ENCODE results near the gene AFF3. TPM values are rescaled to one million over a fixed set of nuclear protein-coding genes. Genes with fewer than 3 reads are reported as not detected.

AFF3 gene
- total and polyA plus RNA-seq, 12 donors: 0.39 to 16.9 (median 7.0) TPM

DNA sequence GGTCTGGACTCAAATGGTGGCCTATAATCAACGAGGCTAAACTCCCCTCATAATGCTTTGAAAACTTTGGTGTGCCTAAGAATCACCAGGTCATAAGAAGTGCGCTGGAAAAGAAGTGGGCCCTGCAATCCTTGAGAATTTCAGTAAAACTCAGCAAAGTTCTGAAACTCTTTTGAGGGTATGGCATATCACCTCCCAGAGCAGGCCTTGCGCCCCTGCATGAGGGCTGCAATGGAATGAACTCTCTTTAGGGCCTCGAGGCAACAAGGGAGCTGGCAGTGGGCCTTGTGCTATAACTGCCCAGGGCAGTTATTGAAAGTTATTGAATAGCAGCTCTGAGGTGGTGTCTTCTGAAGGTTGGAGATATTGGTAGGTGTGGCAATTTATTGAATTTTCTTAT is 34.5 kb upstream of the AFF3 start:
- 90 to 93% methylated on average over 4 of the region's 4 CpGs for WGBS, 2 donors
- TF ChIP-seq, protein P1, sequence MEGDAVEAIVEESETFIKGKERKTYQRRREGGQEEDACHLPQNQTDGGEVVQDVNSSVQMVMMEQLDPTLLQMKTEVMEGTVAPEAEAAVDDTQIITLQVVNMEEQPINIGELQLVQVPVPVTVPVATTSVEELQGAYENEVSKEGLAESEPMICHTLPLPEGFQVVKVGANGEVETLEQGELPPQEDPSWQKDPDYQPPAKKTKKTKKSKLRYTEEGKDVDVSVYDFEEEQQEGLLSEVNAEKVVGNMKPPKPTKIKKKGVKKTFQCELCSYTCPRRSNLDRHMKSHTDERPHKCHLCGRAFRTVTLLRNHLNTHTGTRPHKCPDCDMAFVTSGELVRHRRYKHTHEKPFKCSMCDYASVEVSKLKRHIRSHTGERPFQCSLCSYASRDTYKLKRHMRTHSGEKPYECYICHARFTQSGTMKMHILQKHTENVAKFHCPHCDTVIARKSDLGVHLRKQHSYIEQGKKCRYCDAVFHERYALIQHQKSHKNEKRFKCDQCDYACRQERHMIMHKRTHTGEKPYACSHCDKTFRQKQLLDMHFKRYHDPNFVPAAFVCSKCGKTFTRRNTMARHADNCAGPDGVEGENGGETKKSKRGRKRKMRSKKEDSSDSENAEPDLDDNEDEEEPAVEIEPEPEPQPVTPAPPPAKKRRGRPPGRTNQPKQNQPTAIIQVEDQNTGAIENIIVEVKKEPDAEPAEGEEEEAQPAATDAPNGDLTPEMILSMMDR (IDR thresholded peaks at IDR 0.05): no peak
- H3K4me1 ChIP-seq: peaks cover 0 to 5% (median 0%) of the 10 kb centered on the region in 9 donors

DNA sequence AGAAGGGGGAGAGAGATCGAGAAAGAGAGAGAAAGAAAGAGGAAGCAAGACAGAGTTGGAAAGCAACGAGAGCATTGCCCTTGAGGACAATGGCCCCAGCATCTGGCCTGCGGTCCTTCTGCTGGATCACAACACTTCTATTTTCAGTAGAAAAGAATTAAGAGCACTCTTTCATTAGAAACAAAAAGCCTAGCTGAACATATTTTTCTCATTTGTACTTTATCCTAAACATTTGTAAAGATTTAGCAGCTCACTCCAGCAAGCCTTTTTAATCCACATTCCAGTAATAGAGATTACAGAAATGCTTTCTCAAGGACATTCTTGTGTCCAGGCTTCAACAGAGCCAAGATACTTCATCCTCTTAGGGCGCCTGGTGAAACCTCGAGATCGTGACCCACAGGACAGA is 31.6 kb upstream of the AFF3 start:
- H3K4me1 ChIP-seq: peaks cover 0 to 5% (median 0%) of the 10 kb centered on the region in 9 donors
- no peak overlapping the region for H3K27ac ChIP-seq
- intact Hi-C loops (cut with DNase I): loop anchor here in 2 of 10 donors (5.0 to 10.0 kb wide), 2 partner anchors 68 to 71 kb away; no protein-coding TSS in a partner anchor
- no peaks in the 10 kb centered on the region for H3K9me3 ChIP-seq
- WGBS, 2 donors: 53 to 57% methylated on average over 6 of the region's 6 CpGs
- TF ChIP-seq, protein P1 (IDR thresholded peaks at IDR 0.05): no peak
- no peak for DNase-seq
- no peak for ATAC-seq
- H3K36me3 ChIP-seq: no peaks in the 10 kb centered on the region
- no peaks in the 10 kb centered on the region for H3K27me3 ChIP-seq
- H3K4me3 ChIP-seq: no peak overlapping the region

More for the DNA sequence above, 34.5 kb upstream of the AFF3 start:
- Histone ChIP-seq H3K4me3 (no peak overlapping the region), H3K27ac (no peak overlapping the region), H3K36me3 (no peaks in the 10 kb centered on the region), H3K27me3 (no peaks in the 10 kb centered on the region), H3K9me3 (no peaks in the 10 kb centered on the region)
- DNase-seq (no peak), ATAC-seq (no peak)
- intact Hi-C loops (cut with DNase I): loop anchor here in 4 of 10 donors (1.0 to 10.0 kb wide), 3 partner anchors 65 to 68 kb away; no protein-coding TSS in a partner anchor

DNA sequence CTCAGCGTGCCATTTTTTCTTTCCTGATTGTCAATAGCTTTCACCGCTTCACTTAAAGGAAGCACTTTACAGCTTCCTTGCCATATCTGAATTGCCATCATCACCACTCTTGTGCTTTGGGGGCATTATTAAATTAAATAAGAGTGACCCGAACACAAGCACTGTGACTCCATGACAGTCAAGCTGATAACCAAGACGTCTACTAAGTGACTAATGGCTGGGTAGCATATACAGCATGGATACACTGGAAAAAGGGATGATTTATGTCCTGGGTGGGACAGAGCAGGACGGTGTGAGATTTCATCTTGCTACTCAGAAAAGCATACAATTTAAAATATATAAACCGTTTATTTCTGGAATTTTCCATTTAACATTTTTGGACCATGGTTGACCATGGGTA is 24.3 kb upstream of the AFF3 start:
- intact Hi-C loops (cut with DNase I): no loop called here
- no peak overlapping the region for H3K4me3 ChIP-seq
- no peaks in the 10 kb centered on the region for H3K4me1 ChIP-seq
- TF ChIP-seq, protein P1 (IDR thresholded peaks at IDR 0.05): no peak
- WGBS, 2 donors: 84 to 91% methylated on average over 6 of the region's 6 CpGs
- H3K9me3 ChIP-seq: peaks cover 0 to 14% (median 0%) of the 10 kb centered on the region in 11 donors
- no peaks in the 10 kb centered on the region for H3K27me3 ChIP-seq
- H3K36me3 ChIP-seq: no peaks in the 10 kb centered on the region
- ATAC-seq (no peak), DNase-seq (no peak)
- no peak overlapping the region for H3K27ac ChIP-seq

DNA sequence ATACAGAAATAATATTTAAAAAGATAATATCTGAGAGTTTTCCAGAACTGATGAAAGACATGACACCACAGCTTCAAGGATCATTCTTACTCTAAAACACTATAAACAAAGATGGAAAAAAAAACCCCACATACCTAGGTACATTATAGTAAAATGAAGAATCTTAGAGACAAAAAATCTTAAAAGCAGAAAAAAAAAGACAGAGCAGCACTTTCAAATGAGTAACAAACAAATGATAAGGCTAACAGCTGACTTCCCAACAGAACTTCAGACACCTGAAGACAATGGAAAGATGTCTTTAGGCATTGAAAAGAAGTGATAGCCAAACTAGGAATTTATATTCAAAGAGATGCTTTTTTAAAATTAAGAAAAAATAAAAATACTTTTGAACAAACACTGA is 21.2 kb upstream of the AFF3 start:
- Histone ChIP-seq H3K27ac (no peak overlapping the region), H3K27me3 (no peaks in the 10 kb centered on the region), H3K36me3 (no peaks in the 10 kb centered on the region), H3K9me3 (peaks cover 0 to 14% (median 0%) of the 10 kb centered on the region in 11 donors), H3K4me3 (no peak overlapping the region), H3K4me1 (no peaks in the 10 kb centered on the region)
- no peak for DNase-seq
- intact Hi-C loops (cut with DNase I): no loop called here
- TF ChIP-seq, protein P1 (IDR thresholded peaks at IDR 0.05): no peak
- no peak for ATAC-seq
